ENCODE results near the gene RPL31.
"Not testable (repeated sequence)": the region's sequence is repeated elsewhere in the genome, so short reads cannot be mapped to it uniquely, and the experiment has no call there.

Gene RPL31

GRCh38 chr2:101041413-101041812 is 39.3 kb downstream of the RPL31 start:
- Mint-ChIP-seq H3K4me3 (no peak overlapping the region), H3K9me3 (ENCODE audit: low read depth) (no peaks in the 10 kb centered on the region), H3K27ac (no peak overlapping the region), H3K36me3 (no peaks in the 10 kb centered on the region), H3K27me3 (no peaks in the 10 kb centered on the region), H3K4me1 (ENCODE audit: low read depth) (no peaks in the 10 kb centered on the region)

- no peak overlapping the region for H3K4me3 Mint-ChIP-seq
- H3K4me1 Mint-ChIP-seq (ENCODE audit: low read depth) = no peaks in the 10 kb centered on the region
- H3K36me3 Mint-ChIP-seq = peaks cover 1% of the 10 kb centered on the region
- no peak overlapping the region for H3K27ac Mint-ChIP-seq
- no peaks in the 10 kb centered on the region for H3K9me3 Mint-ChIP-seq (ENCODE audit: low read depth)
- no peaks in the 10 kb centered on the region for H3K27me3 Mint-ChIP-seq
Measured at GRCh38 chr2:101045330-101045729, 43.2 kb downstream of the RPL31 start.

- Mint-ChIP-seq H3K9me3 (ENCODE audit: low read depth) (no peaks in the 10 kb centered on the region), H3K27ac (no peak overlapping the region), H3K27me3 (no peaks in the 10 kb centered on the region), H3K36me3 (peaks cover 2% of the 10 kb centered on the region), H3K4me1 (ENCODE audit: low read depth) (no peaks in the 10 kb centered on the region), H3K4me3 (no peak overlapping the region)
Measured at GRCh38 chr2:101047075-101047766, 45.1 kb downstream of the RPL31 start.

GRCh38 chr2:101047774-101048173 is 45.7 kb downstream of the RPL31 start:
- H3K4me3 Mint-ChIP-seq = no peak overlapping the region
- H3K27me3 Mint-ChIP-seq = no peaks in the 10 kb centered on the region
- no peak overlapping the region for H3K27ac Mint-ChIP-seq
- H3K9me3 Mint-ChIP-seq (ENCODE audit: low read depth) = no peaks in the 10 kb centered on the region
- H3K4me1 Mint-ChIP-seq (ENCODE audit: low read depth) = no peaks in the 10 kb centered on the region
- H3K36me3 Mint-ChIP-seq = peaks cover 2% of the 10 kb centered on the region

GRCh38 chr2:101048756-101049155 is 46.7 kb downstream of the RPL31 start:
- peaks cover 2% of the 10 kb centered on the region for H3K36me3 Mint-ChIP-seq
- H3K27me3 Mint-ChIP-seq = no peaks in the 10 kb centered on the region
- no peaks in the 10 kb centered on the region for H3K4me1 Mint-ChIP-seq (ENCODE audit: low read depth)
- H3K9me3 Mint-ChIP-seq (ENCODE audit: low read depth) = no peaks in the 10 kb centered on the region
- H3K4me3 Mint-ChIP-seq = no peak overlapping the region
- H3K27ac Mint-ChIP-seq = no peak overlapping the region

- not testable (repeated sequence) for H3K27ac Mint-ChIP-seq; H3K9me3 Mint-ChIP-seq (ENCODE audit: low read depth); H3K27me3 Mint-ChIP-seq; H3K36me3 Mint-ChIP-seq; H3K4me3 Mint-ChIP-seq; H3K4me1 Mint-ChIP-seq (ENCODE audit: low read depth)
Measured at GRCh38 chr2:101050886-101051285, 48.8 kb downstream of the RPL31 start.

- Mint-ChIP-seq H3K9me3 (ENCODE audit: low read depth) (no peaks in the 10 kb centered on the region), H3K4me3 (no peak overlapping the region), H3K27ac (no peak overlapping the region), H3K36me3 (peaks cover 4% of the 10 kb centered on the region), H3K27me3 (no peaks in the 10 kb centered on the region), H3K4me1 (ENCODE audit: low read depth) (no peaks in the 10 kb centered on the region)
Measured at GRCh38 chr2:101052147-101052546, 50.1 kb downstream of the RPL31 start.

GRCh38 chr2:101053117-101053516 is 51.0 kb downstream of the RPL31 start:
- H3K4me1 Mint-ChIP-seq (ENCODE audit: low read depth) = no peaks in the 10 kb centered on the region
- no peak overlapping the region for H3K27ac Mint-ChIP-seq
- no peaks in the 10 kb centered on the region for H3K27me3 Mint-ChIP-seq
- peaks cover 6% of the 10 kb centered on the region for H3K36me3 Mint-ChIP-seq
- no peaks in the 10 kb centered on the region for H3K9me3 Mint-ChIP-seq (ENCODE audit: low read depth)
- H3K4me3 Mint-ChIP-seq = no peak overlapping the region
